Measurements from ENCODE around the gene PPP4C. TPM values are rescaled to one million over a fixed set of nuclear protein-coding genes. Genes with fewer than 3 reads are reported as not detected.

The PPP4C gene
- total RNA-seq, 1 experiment from 2014 or later, result 116 TPM

DNA sequence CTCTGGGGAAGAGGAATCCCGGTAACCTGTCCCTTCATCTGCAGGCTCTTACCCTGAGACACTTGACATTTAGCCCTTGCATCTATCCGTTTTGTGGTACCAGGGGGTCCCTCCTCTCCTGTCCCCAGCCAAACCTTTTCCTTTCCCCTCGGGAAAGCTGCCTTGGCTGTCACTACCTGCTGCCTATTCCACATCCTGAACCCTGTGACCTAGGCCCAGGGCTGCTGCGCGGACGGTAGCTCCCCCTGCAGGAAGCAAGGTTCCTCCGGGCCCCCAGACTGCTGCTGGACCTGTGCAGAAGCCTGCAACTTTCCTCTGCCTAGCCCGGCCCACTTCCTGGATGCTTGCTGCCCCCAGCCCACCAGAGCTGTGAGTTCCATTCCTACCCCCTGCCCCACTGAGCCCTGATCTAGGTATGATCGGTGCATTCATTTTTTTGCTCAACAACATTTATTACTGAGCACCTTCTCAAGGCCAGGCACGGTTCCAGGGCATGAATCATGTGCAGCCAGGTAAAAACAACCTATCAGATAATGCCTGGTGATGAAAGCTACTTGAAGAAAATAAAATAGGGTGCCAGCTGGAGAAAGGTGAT lies 20.7 kb upstream of the PPP4C start:
- H3F3A ChIP-seq (ENCODE audit: low read length, unreplicated experiment), result no peaks in the 10 kb centered on the region
- peak; percentile 58 for DNase-seq
- peak; percentile 19; the same call in 1 of the 2 replicates for ATAC-seq
- no peak overlapping the region for H3K9ac ChIP-seq (ENCODE audit: low read length)
- H3K27ac ChIP-seq (ENCODE audit: low read length), result no peak overlapping the region
- H3K79me2 ChIP-seq (ENCODE audit: low read length), result no peaks in the 10 kb centered on the region
- POLR2A ChIA-PET (ENCODE audit: unreplicated experiment), result interaction anchor here (0.6 kb wide), 1 partner anchor 16 kb away, joined by 4 read pairs; no protein-coding TSS in a partner anchor
- BruUV-seq (replicated peaks), result no TSS peak
- H3K9me3 ChIP-seq (ENCODE audit: low read length), result no peaks in the 10 kb centered on the region
- no peaks in the 10 kb centered on the region for H4K20me1 ChIP-seq (ENCODE audit: low read length)
- no peak for TF ChIP-seq EZH2 (IDR thresholded peaks at IDR 0.05; ENCODE audit: low read length, unreplicated experiment)
- TF ChIP-seq, protein P1, sequence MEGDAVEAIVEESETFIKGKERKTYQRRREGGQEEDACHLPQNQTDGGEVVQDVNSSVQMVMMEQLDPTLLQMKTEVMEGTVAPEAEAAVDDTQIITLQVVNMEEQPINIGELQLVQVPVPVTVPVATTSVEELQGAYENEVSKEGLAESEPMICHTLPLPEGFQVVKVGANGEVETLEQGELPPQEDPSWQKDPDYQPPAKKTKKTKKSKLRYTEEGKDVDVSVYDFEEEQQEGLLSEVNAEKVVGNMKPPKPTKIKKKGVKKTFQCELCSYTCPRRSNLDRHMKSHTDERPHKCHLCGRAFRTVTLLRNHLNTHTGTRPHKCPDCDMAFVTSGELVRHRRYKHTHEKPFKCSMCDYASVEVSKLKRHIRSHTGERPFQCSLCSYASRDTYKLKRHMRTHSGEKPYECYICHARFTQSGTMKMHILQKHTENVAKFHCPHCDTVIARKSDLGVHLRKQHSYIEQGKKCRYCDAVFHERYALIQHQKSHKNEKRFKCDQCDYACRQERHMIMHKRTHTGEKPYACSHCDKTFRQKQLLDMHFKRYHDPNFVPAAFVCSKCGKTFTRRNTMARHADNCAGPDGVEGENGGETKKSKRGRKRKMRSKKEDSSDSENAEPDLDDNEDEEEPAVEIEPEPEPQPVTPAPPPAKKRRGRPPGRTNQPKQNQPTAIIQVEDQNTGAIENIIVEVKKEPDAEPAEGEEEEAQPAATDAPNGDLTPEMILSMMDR (conservative IDR thresholded peaks at IDR 0.05; ENCODE audit: low read depth, low read length), result peak; percentile 64
- H2AFZ ChIP-seq (ENCODE audit: low read length), result no peak overlapping the region
- CTCF ChIA-PET, result interaction anchor here (0.6 to 0.7 kb wide), 2 partner anchors 37 to 40 kb away, joined by 3 read pairs; no protein-coding TSS in a partner anchor
- H3K36me3 ChIP-seq (ENCODE audit: low read depth, low read length), result no peaks in the 10 kb centered on the region
- no peaks in the 10 kb centered on the region for H3K9me2 ChIP-seq (replicated peaks; ENCODE audit: low read length)
- H3K4me1 ChIP-seq (ENCODE audit: insufficient read depth, low read length), result peaks cover 15% of the 10 kb centered on the region
- intact Hi-C loops (cut with micrococcal nuclease), result no loop called here
- peak overlapping the region; percentile 71 for H3K4me2 ChIP-seq (ENCODE audit: low read length)
- peak overlapping the region; percentile 15; the same call in 1 of the 2 replicates for H3K4me3 ChIP-seq (ENCODE audit: low read length)
- no peaks in the 10 kb centered on the region for H3K27me3 ChIP-seq (ENCODE audit: low read length)

DNA sequence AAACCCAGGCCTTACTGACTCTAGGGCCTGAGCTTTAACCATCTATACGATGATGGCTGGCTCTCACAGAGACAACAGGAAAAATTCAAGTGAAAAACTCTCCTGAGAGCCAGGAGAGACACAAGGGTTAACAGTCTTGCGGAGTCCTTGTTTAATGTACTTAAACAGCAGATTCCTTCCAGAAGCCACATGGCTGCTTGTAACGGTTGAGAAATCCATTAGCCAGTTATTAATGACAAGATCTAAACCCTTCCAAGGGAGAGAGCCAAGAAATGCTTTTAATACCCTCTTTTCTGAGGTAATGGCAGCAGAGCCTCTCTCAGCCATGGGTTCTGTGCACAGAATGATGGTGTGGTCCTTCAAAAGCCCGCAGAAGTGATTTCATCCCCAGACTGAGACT lies 15.4 kb upstream of the PPP4C start:
- Histone ChIP-seq H2AFZ (ENCODE audit: low read length) (no peak overlapping the region), H3K9me2 (replicated peaks; ENCODE audit: low read length) (no peaks in the 10 kb centered on the region), H3K27me3 (ENCODE audit: low read length) (no peaks in the 10 kb centered on the region), H3K9ac (ENCODE audit: low read length) (no peak overlapping the region), H3K4me1 (ENCODE audit: insufficient read depth, low read length) (peaks cover 21% of the 10 kb centered on the region), H3K36me3 (ENCODE audit: low read depth, low read length) (no peaks in the 10 kb centered on the region), H3F3A (ENCODE audit: low read length, unreplicated experiment) (no peaks in the 10 kb centered on the region), H3K9me3 (ENCODE audit: low read length) (no peaks in the 10 kb centered on the region), H3K27ac (ENCODE audit: low read length) (no peak overlapping the region), H3K4me2 (ENCODE audit: low read length) (no peak overlapping the region), H3K79me2 (ENCODE audit: low read length) (peaks cover 18% of the 10 kb centered on the region; the same call in 1 of the 2 replicates), H4K20me1 (ENCODE audit: low read length) (no peaks in the 10 kb centered on the region), H3K4me3 (ENCODE audit: low read length) (no peak overlapping the region)
- POLR2A ChIA-PET (ENCODE audit: unreplicated experiment), result no interaction called here
- CTCF ChIA-PET, result no interaction called here
- BruUV-seq (replicated peaks), result no TSS peak
- DNase-seq (no peak), ATAC-seq (no peak)
- no peak for TF ChIP-seq EZH2phosphoT487 (IDR thresholded peaks at IDR 0.05; ENCODE audit: borderline replicate concordance, low read length)
- TF ChIP-seq, protein P1 (conservative IDR thresholded peaks at IDR 0.05; ENCODE audit: low read depth, low read length), result no peak
- no peak for TF ChIP-seq EZH2 (IDR thresholded peaks at IDR 0.05; ENCODE audit: low read length, unreplicated experiment)
- intact Hi-C loops (cut with micrococcal nuclease), result no loop called here

DNA sequence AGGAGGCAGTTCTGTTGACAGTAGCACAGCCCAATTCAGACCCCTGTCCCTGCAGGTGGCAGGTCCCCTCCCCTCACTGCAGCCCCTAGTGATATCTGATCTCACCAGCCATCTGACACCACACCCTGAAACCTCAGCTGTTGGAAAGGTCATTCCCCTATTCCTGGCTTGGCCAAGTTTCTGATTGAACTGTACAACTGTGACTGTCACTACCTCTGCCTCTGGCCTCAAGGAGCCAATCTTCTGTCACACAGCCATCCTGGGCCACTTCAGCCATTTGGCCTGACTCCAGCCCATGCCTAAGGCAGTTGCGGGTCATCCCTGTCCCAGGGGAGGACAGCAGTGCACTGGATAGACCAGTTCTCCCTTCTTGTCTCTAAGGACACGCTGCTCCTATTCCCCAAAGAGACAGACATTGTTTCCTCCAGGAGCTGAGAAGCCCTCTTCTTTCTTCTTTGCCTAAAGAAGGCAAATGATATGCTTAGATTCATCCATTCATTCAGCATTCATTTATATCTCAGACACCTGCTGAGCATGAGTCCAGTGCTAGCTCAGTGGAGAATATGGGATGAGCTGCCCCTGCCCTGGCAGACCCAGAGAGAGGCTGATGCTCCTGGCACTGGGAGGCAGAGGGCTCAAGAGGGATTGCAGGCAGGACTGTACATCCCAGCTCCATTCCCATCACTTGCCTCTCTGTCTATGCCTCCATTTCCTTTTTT lies 14.8 kb upstream of the PPP4C start:
- TF ChIP-seq EZH2 (IDR thresholded peaks at IDR 0.05; ENCODE audit: low read length, unreplicated experiment) (no peak), EZH2phosphoT487 (IDR thresholded peaks at IDR 0.05; ENCODE audit: borderline replicate concordance, low read length) (no peak)
- TF ChIP-seq, protein P1 (conservative IDR thresholded peaks at IDR 0.05; ENCODE audit: low read depth, low read length), result no peak
- Histone ChIP-seq H3K79me2 (ENCODE audit: low read length) (peaks cover 23% of the 10 kb centered on the region), H3K4me1 (ENCODE audit: insufficient read depth, low read length) (peaks cover 17% of the 10 kb centered on the region), H3K27me3 (ENCODE audit: low read length) (no peaks in the 10 kb centered on the region), H3K4me2 (ENCODE audit: low read length) (no peak overlapping the region), H3K27ac (ENCODE audit: low read length) (no peak overlapping the region), H3K36me3 (ENCODE audit: low read depth, low read length) (0 out of 2 replicates have a peak, but pooled peaks cover under 1% of the 10 kb centered on the region), H3K4me3 (ENCODE audit: low read length) (no peak overlapping the region), H3K9me2 (replicated peaks; ENCODE audit: low read length) (no peaks in the 10 kb centered on the region), H3K9me3 (ENCODE audit: low read length) (no peaks in the 10 kb centered on the region), H3F3A (ENCODE audit: low read length, unreplicated experiment) (no peaks in the 10 kb centered on the region), H3K9ac (ENCODE audit: low read length) (no peak overlapping the region), H2AFZ (ENCODE audit: low read length) (no peak overlapping the region), H4K20me1 (ENCODE audit: low read length) (peaks cover 2% of the 10 kb centered on the region; the same call in 1 of the 2 replicates)
- DNase-seq, result no peak
- intact Hi-C loops (cut with micrococcal nuclease), result no loop called here
- ATAC-seq, result no peak
- BruUV-seq (replicated peaks), result no TSS peak
- CTCF ChIA-PET, result no interaction called here
- POLR2A ChIA-PET (ENCODE audit: unreplicated experiment), result no interaction called here
